GM19324 (cell line): Measurements from ENCODE around the gene SNRPB.
"Not testable (repeated sequence)": the region's sequence is repeated elsewhere in the genome, so short reads cannot be mapped to it uniquely, and the experiment has no call there.

Experiments
- ATAC-seq: cut with Tn5 transposase; IDR thresholded peaks from one replicate; pipeline ENCODE4 v1.9.1; 2021; ENCODE audit warnings: mild to moderate bottlenecking, moderate library complexity; ENCODE audit not compliant: unreplicated experiment, low FRiP score

Gene SNRPB

DNA sequence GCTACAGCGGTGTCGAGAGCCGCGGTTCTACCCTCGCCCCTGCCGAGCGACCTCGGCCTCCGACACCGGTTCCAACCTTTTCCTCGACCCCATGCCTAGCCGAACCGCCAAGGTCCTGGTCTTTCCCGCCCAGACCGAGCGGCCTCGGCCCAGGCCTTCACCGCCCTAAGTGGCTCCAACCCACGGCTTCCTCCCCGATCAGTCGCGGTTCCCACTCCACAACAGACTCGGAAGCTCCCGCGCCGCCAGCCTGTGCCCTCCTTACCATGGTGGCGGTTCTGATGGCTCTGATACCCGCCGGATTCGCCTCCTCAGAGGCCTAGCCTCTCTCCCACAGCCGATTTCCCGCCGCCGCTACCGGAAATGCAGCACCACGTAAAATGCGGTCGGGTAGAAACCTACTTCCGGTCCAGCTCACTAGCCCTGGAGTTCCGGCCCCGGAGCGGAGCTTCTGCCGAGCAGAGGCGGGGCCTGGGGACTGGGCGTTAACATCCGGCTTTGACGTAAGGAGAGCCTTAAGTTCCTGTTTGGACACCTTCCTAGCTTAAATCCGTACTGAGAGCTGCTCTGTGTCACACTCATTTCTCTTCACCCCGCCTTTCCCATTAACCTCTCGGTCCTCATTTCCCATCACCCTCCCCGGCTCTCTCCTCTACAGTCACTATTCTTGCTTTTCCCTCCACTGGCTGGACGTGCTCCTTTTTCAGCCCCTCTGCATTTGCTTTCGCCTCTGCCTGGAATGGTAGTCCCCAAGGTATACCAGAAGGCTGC lies at the start of gene SNRPB:
Gene SNRPB (minus strand): TSS at position 367 of the 771 bp plus-strand sequence. CDS start 99 bp downstream, at position 268.
- peak; percentile 94 for ATAC-seq

DNA sequence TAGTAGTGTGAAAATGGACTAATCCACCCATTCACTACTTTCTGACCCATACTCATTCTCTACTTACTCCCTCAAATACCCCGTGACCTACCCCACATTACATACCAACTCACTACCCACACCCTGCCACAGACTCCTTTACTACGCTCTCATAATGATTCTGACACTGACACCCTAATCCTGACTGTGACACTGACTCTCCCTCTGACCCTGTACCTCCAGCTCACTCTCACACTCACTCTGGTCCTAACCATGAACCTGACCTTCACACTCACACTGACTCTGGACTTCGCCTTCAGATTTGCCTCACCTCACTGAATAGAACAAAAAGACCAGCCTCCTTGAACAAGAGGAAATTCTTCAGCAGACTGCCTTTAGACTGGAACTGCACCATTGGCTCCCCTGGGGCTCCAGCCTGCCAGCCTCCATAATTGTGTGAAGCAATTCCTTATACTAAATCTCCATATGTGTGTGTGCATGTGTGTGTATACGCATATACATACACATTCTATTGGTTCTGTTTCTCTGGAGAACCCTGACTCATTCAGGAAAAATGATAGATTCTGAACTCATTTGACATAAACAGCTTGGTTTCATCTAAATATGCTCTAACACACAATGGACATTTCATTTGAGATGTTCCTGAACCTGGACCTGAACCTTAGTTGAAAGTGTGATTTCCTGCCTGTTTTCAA lies 48.7 kb upstream of the SNRPB start:
- ATAC-seq = no peak

DNA sequence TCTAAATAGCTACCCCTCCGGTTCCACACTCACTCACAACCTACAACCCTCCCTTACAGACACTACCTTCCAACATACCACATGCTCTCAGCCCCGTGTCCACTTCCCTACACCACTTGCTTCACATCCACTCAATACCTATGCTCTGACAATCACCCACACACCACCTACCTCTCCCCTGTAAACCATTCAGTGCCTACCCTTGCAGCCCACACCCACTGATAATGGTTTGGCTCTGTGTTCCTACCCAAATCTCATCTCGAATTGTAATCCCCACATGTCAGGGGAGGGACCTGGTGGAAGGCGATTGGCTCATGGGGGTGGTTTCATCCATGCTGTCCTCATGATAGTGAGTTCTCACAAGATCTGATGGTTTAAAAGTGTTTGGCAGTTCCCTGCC lies 48.0 kb upstream of the SNRPB start:
- ATAC-seq = no peak

DNA sequence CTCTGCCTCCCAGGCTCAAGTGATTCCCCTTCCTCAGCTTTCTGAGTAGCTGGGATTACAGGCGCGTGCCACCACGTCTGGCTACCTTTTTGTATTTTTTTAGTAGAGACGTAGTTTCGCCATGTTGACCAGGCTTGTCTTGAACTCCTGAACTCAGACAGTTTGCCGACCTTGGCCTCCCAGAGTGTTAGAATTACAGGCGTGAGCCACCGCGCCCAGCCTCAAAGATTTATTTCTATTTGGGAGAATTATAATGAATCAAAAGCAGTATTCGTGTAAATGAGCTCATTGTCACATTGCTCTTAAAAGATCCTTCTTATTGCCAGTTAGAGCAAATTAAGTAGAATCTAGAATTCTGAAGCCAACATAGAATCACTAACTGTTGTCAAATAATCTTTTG lies 47.5 kb upstream of the SNRPB start:
- no peak for ATAC-seq

DNA sequence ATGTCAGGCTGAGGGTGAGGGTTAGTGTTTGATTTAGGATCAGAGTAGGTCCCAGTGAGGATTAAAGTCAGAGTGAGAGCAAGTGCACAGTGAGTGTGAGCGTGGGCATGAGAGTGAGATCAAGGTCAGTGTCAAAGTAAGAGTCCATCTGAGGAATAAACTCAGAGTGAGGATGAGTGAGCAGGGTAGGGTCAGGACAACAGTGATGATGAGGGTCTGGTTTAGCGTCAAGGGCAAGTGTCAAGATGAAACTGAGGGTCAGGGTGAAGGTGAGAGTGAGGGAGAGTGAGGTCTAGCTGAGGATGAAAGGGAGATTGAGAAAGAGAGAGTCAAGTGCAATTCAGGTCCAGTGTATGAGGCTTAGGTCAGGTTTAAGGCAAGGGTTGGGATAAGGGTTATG lies 45.8 kb upstream of the SNRPB start:
- ATAC-seq = no peak

DNA sequence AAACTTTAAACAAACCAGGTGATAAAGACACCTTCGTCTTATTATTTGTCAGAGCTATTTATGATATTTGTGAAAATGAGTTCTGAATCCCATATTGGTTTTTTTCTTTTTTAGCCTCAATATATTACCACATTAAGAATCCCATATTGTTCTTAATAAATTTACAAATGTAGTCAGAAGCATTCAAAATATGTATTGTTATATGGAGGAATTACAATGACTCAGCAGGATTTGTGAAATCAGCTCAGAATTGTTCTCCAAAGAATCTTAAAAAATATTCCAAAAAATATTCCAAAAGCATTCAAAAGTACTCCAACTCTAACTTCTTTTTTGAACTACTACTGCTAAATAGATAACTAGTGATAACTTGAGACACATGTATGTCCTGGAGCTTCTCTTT lies 44.6 kb upstream of the SNRPB start:
- ATAC-seq = no peak

DNA sequence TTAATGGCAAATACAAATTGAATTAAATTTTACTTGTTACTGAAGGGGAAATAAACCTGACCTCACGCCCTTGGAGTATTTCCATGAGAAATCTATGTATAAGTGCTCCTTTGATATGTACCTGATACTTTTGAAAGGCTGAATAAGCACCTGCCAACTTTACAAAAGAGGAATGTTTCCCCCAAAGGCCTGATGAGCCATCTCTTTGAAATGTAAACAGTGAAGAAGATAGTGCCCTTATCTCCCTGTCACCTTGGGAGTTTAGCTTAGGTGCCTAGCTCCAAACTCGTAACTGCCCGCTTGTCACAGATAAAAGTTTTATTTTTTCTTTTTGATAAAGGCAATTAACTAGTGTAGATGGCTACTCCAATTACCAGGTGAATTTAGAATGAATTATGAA lies 39.2 kb upstream of the SNRPB start:
- ATAC-seq = no peak

DNA sequence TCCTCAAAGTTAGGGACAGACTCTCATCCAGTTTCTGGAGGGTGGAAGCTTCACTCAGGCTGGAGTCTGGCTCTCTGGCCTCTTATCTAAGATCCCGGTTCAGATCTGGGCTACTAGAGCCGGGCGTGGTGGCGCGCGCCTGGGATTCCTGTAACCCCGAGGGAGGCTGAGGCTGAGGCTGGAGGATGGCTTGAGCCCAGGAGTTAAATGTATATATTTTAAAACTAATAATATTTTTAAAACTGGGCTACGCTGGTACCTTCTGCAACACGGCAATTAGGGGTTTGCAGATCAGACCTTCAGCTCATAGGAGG lies 38.8 kb upstream of the SNRPB start:
- no peak for ATAC-seq

DNA sequence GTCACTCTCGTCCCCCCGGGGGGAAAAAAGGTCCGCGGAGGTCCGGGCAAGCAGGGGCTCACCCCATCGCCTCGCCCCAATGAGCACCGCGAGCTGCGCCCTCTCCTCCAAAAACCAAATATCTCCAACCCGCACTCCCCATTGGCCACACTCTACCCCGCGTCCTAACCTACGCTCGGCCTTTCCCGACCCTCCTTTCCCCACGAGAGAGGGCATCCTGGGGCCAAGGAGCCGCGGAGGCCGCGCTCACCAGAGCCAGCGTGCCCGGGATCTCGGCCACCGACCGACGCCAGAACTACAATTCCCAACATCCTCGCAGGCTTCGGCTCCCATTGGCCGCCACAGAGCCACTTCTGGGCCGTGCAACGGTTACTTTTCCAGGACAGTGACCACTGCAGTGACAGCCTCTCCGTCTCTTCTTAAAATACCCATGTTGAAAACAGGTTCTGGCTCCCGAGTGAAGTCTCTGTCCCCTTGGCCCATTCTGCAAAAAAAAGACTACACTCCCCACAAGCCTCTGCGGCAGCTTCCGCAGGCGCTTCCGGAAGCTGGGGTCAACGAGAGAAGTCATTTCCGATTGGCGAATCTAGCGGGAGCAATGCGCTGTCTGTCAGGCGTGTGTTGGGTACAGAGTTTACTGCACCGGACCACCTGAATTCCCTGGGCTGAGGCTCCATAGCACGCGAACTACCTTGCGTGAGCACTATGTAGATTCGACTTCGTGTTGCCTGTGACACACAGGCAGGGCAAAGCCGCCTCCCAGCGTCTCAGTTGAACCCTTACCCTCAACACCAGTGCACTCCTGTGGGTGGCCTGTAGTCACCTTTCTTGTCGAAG lies 38.3 kb upstream of the SNRPB start, which contains the start of gene ZNF343:
Gene ZNF343 (minus strand): TSS at position 285 of the 837 bp plus-strand sequence. CDS start 15,020 bp downstream, outside the sequence.
- peak; percentile 92 for ATAC-seq

DNA sequence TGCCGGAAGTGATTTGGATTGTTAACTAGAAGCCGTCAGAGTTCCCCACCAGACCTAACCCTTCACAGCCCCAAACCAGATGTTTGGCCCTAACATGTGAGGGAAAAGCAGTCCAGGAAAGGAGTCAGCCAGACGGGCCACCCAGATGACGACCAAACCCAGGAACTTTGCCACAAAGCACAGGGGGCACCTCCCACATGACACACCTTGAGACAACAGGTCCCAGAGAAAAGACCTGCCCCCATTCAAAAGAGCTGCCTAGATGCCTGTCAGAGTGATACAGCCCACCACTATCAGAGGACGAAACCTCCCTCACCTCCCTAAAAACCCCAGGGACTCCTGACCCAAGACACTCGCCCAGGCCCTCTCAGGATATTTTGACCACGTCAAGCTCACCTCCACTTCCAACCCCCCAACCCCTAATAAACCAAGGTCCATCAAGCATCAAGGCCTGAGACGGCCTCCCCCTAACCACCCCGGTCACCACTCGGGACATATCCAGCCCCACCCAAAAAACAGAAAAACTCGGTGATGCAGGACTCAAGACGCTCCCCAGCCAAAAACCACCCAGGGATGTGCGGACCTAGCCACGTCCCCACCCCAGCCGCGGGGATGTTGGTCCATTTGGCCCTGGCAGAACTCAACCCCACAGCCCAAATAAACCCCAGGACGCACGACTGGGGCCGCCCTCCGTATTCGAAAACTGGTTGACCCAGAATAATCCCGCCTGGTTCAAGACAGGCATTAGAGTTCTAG lies 37.5 kb upstream of the SNRPB start:
- no peak for ATAC-seq

DNA sequence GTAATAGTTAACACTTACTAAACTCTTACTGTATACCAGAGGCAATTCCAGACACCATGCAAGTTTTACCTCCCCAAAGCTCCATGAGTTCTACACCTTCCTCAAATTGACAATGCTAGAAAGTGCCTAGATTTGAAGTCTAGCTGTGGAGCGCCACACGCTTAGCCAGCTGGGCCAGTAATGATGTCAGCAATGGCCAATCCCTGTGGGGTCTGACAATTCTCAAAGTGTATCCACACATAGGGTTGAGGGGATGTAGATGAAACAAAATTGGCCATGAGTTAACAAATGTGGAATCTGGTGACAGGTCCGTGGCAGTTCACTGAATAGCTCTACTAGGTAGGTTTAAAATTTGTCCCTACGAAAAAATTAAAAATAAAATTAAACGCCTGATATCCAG lies 36.9 kb upstream of the SNRPB start:
- ATAC-seq = no peak

DNA sequence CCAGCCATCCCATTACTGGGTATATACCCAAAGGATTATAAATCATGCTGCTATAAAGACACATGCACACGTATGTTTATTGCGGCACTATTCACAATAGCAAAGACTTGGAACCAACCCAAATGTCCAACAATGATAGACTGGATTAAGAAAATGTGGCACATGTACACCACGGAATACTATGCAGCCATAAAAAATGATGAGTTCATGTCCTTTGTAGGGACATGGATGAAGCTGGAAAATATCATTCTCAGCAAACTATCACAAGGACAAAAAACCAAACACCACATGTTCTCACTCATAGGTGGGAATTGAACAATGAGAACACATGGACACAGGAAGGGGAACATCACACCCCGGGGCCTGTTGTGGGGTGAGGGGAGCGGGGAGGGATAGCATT lies 35.8 kb upstream of the SNRPB start:
- ATAC-seq = not testable (repeated sequence)

DNA sequence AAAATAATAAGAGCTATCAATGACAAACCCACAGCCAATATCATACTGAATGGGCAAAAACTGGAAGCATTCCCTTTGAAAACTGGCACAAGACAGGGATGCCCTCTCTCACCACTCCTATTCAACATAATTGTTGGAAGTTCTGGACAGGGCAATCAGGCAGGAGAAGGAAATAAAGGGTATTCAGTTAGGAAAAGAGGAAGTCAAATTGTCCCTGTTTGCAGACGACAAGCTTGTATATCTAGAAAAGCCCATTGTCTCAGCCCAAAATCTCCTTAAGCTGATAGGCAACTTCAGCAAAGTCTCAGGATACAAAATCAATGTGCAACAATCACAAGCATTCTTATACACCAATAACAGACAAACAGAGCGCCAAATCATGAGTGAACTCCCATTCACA lies 34.2 kb upstream of the SNRPB start:
- ATAC-seq = not testable (repeated sequence)

DNA sequence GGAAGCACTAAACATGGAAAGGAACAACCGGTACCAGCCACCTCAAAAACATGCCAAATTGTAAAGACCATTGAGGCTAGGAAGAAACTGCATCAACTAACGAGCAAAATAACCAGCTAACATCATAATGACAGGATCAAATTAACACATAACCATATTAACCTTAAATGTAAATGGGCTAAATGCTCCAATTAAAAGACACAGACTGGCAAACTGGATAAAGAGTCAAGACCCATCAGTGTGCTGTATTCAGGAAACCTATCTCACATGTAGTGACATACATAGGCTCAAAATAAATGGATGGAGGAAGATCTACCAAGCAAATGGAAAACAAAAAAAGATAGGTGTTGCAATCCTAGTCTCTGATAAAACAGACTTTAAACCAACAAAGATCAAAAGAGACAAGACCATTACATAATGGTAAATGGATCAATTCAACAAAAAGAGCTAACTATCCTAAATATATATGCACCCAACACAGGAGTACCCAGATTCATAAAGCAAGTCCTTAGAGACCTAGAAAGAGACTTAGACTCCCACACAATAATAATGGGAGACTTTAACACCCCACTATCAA lies 32.3 kb upstream of the SNRPB start:
- ATAC-seq = not testable (repeated sequence)

DNA sequence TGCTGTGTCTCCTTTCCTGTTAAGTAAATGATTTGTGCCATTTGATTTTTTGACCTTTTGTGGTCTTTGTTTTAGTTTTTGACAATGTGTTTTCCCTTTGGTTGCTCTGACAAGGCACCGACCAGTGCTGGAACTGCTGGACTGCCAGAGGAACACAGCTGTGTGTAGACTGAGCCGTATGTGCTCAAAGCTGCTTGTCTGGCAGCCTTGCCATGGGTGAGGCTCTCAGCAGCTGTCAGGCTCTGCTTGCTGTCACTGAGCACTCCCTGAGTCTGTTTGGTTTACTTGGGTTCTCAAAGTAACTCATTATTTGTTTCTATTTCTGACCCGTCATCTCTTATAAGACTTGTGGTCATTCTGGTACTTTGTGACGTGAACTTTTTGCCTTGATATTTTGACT lies 15.1 kb upstream of the SNRPB start:
- no peak for ATAC-seq

DNA sequence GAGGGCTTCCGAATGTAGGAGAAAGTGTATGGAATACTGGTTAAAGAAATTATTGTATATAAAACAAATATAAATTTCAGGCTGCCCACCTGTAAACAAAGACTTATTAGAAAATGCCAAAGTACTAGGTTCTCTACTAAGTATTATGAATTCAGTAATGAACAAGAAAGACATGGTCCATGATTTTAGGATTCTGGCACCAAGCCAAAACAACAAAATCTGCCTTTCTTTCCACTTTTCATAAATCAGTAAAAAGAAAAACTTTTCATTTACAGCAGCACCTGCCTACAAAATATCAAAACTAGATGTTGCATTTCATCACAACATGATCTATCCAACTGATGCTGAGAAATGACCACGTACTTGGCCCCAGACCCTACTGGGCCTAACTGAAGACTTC lies 14.5 kb upstream of the SNRPB start:
- ATAC-seq = no peak

DNA sequence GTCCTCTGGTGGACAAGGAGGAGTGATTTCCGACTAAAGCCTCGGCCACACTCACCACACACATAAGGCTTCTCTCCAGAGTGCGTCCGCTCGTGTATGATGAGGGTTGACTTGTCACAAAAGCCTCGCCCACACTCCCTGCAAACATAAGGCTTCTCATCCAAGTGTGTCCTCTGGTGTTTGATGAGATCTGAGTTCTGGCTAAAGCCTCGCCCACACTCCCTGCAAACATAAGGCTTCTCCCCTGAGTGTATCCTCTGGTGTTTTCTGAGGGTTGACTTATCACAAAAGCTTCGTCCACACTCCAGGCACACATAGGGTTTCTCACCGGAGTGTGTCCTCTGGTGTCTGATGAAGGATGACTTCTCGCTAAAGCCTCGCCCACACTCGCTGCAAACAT lies 12.9 kb upstream of the SNRPB start:
- ATAC-seq = no peak

DNA sequence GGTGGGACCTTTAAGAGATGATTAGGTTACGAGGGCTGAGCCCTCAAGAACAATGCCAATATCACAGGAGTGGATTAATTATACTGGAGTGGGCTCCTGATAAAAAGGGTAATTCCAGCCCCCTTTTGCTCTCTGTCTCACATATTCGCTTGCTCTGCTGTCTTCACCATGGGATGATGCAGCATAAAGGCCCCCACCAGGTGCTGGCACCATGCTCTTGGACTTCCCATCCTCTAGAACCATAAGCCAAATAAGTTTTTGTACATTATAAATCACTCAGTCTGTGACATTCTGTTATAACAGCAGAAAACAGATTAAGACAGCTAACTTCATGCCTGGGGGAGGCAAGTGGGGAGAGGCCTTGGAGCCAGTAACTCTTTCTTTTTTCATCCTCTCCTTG lies 9.8 kb upstream of the SNRPB start:
- ATAC-seq = no peak

DNA sequence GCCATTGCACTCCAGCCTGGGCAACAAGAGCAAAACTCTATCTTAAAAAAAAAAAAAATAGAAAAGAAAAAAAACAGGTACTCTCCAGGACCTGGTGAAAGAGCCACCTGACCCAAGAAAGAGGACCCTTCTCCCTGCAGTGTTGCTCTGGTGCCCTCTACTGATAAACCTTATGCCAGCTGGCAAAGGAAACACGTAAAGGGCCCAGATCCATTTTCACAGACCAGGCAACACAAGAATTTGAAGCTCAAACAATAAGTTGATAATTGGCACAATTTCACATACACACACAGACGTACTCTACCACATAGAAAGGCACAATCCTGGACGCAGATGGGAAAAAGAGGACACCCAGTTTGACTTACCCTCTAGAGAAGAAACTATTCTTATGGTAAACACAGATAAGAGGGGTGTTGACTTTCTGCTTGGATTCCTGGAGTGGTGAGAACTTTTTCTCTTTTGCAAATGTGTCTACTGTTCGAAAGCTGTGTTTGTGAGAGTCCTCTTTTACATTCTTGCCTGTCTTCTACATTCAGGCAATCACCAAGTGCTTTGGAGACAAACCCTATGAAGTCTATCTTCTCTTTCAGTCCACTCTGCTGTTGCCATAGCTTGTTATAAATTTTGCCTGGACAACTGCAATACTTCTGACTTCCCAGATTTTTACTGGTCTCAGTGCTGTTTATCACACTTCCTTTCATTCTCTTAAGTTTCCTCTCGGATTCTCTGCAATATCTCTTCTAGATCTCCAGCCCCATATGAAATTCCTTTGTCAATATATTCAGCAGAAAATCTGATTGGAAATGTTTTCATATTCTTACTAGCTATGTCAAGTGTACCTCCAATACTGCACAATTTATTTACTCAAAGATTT lies 6.4 kb upstream of the SNRPB start:
- ATAC-seq = no peak
